ENCODE data around the gene FKBP1A. TPM values are rescaled to one million over a fixed set of nuclear protein-coding genes. Genes with fewer than 3 reads are reported as not detected.
A peak's percentile ranks its signal among the peaks of the same experiment; 100 is the strongest.
"Not testable (repeated sequence)": the region's sequence is repeated elsewhere in the genome, so short reads cannot be mapped to it uniquely, and the experiment has no call there.

FKBP1A gene
- total RNA-seq, 2 experiments from 2014 or later, result 265 to 316 TPM

DNA sequence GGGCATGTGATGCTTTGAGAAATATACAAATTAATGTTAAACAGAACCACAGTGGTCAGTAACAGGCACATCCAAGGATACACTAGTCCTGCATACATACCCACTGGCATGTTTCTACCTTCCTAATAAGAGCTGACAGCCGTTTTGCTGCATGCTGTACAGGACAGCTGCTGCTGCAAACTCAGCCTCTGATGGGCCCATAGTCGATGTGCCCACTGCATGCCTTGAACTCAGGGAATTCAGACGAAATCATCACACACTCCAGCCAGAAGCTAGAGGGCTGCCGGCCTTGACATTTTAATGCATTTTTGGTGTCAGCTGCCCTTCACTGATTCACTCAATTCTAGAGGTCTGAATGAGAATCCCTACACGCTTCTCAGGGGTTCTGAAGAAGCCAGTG is 29.3 kb downstream of the FKBP1A start:
- H3K27ac Mint-ChIP-seq, result peak overlapping the region; percentile 82
- ChIA-PET POLR2A (interaction anchor here (0.6 kb wide), 1 partner anchor 48 kb away, joined by 3 read pairs; no protein-coding TSS in a partner anchor), CTCF (interaction anchor here (1.4 kb wide), 1 partner anchor 19 kb away, joined by 4 read pairs; no protein-coding TSS in a partner anchor)
- intact Hi-C loops (cut with DNase I, micrococcal nuclease), result no loop called here
- H3K36me3 Mint-ChIP-seq (ENCODE audit: low read depth), result peaks cover 66% of the 10 kb centered on the region
- no peak overlapping the region for H3K4me3 Mint-ChIP-seq
- ATAC-seq (no peak), DNase-seq (no peak)
- H3K27me3 Mint-ChIP-seq, result no peaks in the 10 kb centered on the region
- peaks cover 67% of the 10 kb centered on the region for H3K4me1 Mint-ChIP-seq
- no peaks in the 10 kb centered on the region for H3K9me3 Mint-ChIP-seq (ENCODE audit: low read depth)

DNA sequence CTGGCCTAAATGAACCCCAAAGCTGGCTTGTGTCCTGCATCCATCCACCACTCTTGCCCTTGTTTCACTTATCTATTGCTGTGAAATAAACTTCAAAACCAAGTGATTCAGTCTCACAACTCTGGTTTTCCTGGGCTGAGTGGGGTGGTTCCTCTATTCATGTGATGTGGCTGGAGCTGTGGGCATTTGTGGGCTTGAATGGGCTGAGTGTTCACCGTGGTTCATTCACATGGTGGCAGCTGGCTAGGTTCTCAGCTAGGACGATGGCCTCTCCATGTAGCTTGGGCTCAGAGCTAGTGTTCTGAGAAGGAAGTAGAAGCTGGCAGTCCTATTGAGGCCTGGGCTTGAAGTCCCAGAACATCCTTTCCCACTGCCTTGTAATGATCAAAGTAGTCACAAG is 30.4 kb downstream of the FKBP1A start:
- peaks cover 78% of the 10 kb centered on the region for H3K4me1 Mint-ChIP-seq
- ATAC-seq (no peak), DNase-seq (no peak)
- H3K27me3 Mint-ChIP-seq, result no peaks in the 10 kb centered on the region
- POLR2A ChIA-PET, result no interaction called here
- intact Hi-C loops (cut with DNase I, micrococcal nuclease), result no loop called here
- no peak overlapping the region for H3K4me3 Mint-ChIP-seq
- no peaks in the 10 kb centered on the region for H3K9me3 Mint-ChIP-seq (ENCODE audit: low read depth)
- H3K27ac Mint-ChIP-seq, result peak overlapping the region; percentile 49
- H3K36me3 Mint-ChIP-seq (ENCODE audit: low read depth), result peaks cover 62% of the 10 kb centered on the region
- CTCF ChIA-PET, result interaction anchor here (0.9 to 1.1 kb wide), 2 partner anchors 18 to 37 kb away, joined by 3 to 4 read pairs; no protein-coding TSS in a partner anchor

DNA sequence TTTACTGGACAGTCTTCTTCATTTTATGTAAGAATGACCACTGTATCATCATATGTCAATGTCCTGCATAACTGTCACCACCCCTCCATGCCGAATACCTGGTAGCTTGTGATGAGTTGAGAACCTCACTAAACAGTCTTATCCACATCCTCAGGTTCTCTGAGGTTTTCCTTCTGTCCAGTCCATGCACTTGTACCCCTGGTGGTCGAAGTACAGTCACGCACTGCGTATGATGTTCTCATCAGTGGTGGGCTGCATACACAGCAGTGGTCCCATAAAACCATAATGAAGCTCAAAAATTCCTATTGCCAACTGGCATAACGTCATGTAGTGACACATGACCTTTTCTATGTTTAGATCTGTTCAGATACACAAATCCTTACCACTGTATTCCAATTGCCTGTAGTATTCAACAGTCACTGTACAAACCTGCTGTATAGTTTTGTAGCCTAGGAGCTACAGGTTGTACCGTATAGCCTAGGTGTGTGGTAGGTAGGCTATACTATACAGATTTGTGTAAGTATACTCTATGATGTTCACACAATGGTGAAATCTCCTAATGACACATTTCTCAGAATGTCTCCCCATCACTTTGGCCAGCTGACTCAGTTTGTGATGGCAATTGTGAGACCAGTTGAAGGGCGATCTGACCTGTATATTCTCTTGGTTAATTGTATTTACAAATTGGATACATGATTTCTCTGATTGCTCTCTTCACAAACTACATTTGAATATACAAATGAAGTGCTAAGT is 32.6 kb downstream of the FKBP1A start:
- Mint-ChIP-seq H3K36me3 (ENCODE audit: low read depth) (peaks cover 59% of the 10 kb centered on the region), H3K27ac (peak overlapping the region; percentile 77)
- DNase-seq, result no peak

DNA sequence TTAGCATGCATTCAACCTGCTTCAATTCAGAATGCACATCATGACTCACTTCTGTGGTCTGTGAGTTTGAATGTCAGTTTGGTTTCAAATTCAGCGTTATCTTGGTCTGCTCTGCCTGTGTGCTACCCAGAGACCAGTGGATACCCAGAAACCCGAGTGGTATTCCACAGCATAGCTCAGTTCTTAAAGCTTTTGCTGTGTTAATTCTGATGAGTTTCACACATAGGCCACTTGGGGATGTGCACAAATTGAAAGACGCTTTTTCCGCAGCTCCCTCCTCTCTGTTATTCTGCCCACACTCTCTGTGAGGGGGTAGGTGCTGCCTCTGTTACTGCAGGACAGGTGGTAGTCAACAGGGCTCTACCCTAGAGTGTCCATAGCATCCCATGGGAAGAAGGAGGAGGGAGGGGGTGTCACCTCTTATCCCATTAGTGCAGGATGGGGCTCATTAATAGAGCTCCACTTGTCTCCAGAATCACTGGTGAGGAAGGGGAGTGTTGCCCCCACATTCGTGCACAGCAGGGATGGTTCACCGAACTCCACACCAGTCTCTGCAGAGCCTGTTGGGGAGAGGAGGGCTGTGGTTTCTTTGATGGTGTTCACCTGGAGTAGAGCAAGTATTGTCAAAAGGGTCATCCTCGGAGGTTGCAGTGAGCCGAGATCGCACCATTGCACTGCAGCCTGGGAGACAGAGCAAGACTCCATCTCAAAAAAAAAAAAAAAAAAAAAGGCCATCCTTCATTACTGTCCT is 34.8 kb downstream of the FKBP1A start:
- DNase-seq (peak; percentile 49), ATAC-seq (peak; percentile 93)
- H3K4me1 Mint-ChIP-seq, result peaks cover 56% of the 10 kb centered on the region
- POLR2A ChIA-PET, result interaction anchor here (0.8 to 1.3 kb wide), 2 partner anchors 29 to 81 kb away, joined by 4 read pairs; partner anchors contain the start of gene SDCBP2
- H3K36me3 Mint-ChIP-seq (ENCODE audit: low read depth), result peaks cover 63% of the 10 kb centered on the region
- peak overlapping the region; percentile 54 for H3K4me3 Mint-ChIP-seq
- peak overlapping the region; percentile 70 for H3K27ac Mint-ChIP-seq
- intact Hi-C loops (cut with DNase I, micrococcal nuclease), result loop anchor here (1.0 to 2.0 kb wide), 3 partner anchors 19 to 108 kb away; partner anchors contain the start of gene NSFL1C (in 1 of the 2)
- no peaks in the 10 kb centered on the region for H3K27me3 Mint-ChIP-seq
- CTCF ChIA-PET, result interaction anchor here (1.0 to 1.4 kb wide), 4 partner anchors 12 to 78 kb away, joined by 3 to 7 read pairs (median 4); no protein-coding TSS in a partner anchor
- H3K9me3 Mint-ChIP-seq (ENCODE audit: low read depth), result peaks cover 5% of the 10 kb centered on the region

More for the DNA sequence above, 32.6 kb downstream of the FKBP1A start:
- CTCF ChIA-PET, result interaction anchor here (1.4 kb wide), 1 partner anchor 31 kb away, joined by 5 read pairs; no protein-coding TSS in a partner anchor
- POLR2A ChIA-PET, result interaction anchor here (1.1 kb wide), 1 partner anchor 33 kb away, joined by 3 read pairs; no protein-coding TSS in a partner anchor
- Mint-ChIP-seq H3K9me3 (ENCODE audit: low read depth) (peaks cover 3% of the 10 kb centered on the region), H3K4me1 (peaks cover 78% of the 10 kb centered on the region), H3K4me3 (no peak overlapping the region), H3K27me3 (no peaks in the 10 kb centered on the region)
- peak; percentile 15 for ATAC-seq
- intact Hi-C loops (cut with DNase I, micrococcal nuclease), result loop anchor here (1.0 to 2.0 kb wide), 2 partner anchors 33 to 35 kb away; partner anchors contain the start of gene FKBP1A (in 2 of the 2)

DNA sequence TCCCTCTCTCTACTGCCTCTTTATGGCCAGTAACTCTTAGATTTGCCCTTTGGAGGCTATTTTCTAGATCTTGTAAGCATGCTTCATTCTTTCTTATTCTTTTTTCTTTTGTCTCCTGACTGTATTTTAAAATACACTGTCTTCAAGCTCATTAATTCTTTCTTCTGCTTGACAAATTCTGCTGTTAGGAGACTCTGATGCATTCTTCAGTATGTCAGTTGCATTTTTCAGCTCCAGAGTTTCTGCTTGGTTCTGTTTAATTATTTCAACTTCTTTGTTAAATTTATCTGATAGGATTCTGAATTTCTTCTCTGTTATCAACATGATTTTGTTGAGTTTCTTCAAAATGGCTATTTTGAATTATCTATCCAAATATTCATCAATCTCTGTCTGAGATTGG is 38.9 kb downstream of the FKBP1A start:
- DNase-seq, result no peak
- ChIA-PET POLR2A (no interaction called here), CTCF (interaction anchor here (1.1 kb wide), 1 partner anchor 12 kb away, joined by 3 read pairs; no protein-coding TSS in a partner anchor)
- Mint-ChIP-seq H3K36me3 (ENCODE audit: low read depth) (peaks cover 68% of the 10 kb centered on the region), H3K27ac (no peak overlapping the region), H3K9me3 (ENCODE audit: low read depth) (peaks cover 7% of the 10 kb centered on the region), H3K4me1 (peaks cover 20% of the 10 kb centered on the region), H3K27me3 (no peaks in the 10 kb centered on the region), H3K4me3 (no peak overlapping the region)
- intact Hi-C loops (cut with DNase I, micrococcal nuclease), result no loop called here
- ATAC-seq, result no peak

DNA sequence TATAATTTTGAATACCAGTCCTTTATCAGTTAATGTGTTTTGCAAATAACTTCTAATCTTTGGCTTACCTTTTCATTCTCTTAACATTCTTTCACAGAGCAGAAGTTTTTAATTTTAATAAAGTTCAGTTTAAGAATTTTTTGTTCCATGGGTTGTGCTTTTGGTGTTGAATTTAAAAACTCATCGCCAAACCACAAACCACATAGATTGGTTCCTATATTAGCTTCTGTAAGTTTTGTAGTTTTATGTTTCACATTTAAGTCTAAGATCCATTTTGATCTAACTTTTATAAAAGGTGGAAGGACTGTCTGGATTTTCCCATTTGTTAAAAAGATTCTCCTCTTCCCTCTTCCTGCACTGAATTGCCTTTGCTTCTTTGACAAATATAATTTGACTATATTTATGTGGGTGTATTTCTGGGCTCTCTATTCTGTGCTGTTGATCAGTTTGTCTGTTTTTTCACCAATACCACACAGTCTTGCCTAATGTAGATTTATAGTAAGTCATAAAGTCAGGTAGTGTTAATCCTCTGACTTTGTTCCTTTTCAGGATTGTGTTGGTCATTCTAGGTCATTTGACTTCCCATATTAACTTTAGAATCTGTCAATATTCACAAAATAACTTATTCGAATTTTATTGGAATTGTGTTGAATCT is 46.4 kb downstream of the FKBP1A start:
- CTCF ChIA-PET, result interaction anchor here (1.1 to 1.3 kb wide), 2 partner anchors 10 to 11 kb away, joined by 3 read pairs; no protein-coding TSS in a partner anchor
- intact Hi-C loops (cut with DNase I, micrococcal nuclease), result no loop called here
- POLR2A ChIA-PET, result no interaction called here
- Mint-ChIP-seq H3K27ac (peak overlapping the region; percentile 13), H3K4me1 (peaks cover 24% of the 10 kb centered on the region), H3K27me3 (no peaks in the 10 kb centered on the region), H3K36me3 (ENCODE audit: low read depth) (peaks cover 25% of the 10 kb centered on the region), H3K9me3 (ENCODE audit: low read depth) (peaks cover 8% of the 10 kb centered on the region), H3K4me3 (no peak overlapping the region)
- no peak for ATAC-seq
- no peak for DNase-seq

DNA sequence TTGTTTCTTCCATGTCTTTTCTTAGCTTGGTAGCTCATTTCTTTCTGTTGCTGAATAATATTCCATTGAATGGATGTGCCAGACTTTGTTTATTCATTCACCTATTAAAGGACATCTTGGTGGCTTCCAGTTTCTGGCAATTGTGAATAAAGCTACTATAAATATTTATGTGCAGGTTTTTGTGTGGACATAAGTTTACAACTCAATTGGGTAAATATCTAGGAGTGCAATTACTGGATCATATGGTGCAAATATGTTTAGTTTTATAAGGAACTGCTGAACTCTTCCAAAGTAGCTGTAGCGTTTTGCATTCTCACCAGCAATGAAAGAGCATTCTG is 47.1 kb downstream of the FKBP1A start:
- DNase-seq, result no peak
- H3K9me3 Mint-ChIP-seq (ENCODE audit: low read depth), result peaks cover 8% of the 10 kb centered on the region
- peaks cover 24% of the 10 kb centered on the region for H3K4me1 Mint-ChIP-seq
- intact Hi-C loops (cut with DNase I, micrococcal nuclease), result no loop called here
- no peak for ATAC-seq
- H3K27me3 Mint-ChIP-seq, result no peaks in the 10 kb centered on the region
- no peak overlapping the region for H3K27ac Mint-ChIP-seq
- POLR2A ChIA-PET, result no interaction called here
- CTCF ChIA-PET, result interaction anchor here (1.1 to 1.5 kb wide), 3 partner anchors 9 to 37 kb away, joined by 3 to 4 read pairs (median 3); no protein-coding TSS in a partner anchor
- peaks cover 18% of the 10 kb centered on the region for H3K36me3 Mint-ChIP-seq (ENCODE audit: low read depth)
- H3K4me3 Mint-ChIP-seq, result no peak overlapping the region

DNA sequence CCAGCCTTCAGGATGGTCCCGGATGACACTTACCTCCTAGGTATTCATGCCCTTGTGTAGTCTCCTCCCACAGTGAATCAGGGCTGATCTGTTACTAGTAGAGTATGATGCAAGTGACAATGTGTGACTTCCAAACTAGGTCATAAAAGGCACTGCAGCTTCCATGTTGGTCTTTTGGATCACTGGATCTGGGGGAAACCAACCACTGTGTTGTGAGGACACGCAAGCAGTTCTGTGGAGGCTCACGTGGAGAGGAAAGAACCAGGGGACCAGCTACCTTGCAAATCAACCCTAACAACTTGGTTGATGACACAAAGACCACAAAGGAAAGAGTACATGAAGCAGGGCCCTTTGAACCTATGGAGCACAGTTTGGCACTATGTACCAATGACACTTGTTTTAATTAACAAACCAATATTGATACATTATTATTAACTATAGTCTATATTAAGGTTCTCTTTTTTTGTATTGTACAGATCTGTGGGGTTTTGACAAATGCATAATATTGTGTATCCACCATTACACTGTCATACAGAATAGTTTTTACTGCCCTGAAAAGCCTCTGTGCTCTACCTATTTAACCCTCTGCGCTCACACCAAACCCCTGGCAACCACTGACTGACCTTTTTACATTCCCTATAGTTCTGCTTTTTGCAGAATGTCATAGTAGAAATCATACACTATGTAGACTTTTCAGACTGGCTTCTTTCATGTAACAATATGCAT is 47.7 kb downstream of the FKBP1A start:
- intact Hi-C loops (cut with DNase I, micrococcal nuclease), result no loop called here
- peak; percentile 49 for ATAC-seq
- H3K27ac Mint-ChIP-seq, result no peak overlapping the region

DNA sequence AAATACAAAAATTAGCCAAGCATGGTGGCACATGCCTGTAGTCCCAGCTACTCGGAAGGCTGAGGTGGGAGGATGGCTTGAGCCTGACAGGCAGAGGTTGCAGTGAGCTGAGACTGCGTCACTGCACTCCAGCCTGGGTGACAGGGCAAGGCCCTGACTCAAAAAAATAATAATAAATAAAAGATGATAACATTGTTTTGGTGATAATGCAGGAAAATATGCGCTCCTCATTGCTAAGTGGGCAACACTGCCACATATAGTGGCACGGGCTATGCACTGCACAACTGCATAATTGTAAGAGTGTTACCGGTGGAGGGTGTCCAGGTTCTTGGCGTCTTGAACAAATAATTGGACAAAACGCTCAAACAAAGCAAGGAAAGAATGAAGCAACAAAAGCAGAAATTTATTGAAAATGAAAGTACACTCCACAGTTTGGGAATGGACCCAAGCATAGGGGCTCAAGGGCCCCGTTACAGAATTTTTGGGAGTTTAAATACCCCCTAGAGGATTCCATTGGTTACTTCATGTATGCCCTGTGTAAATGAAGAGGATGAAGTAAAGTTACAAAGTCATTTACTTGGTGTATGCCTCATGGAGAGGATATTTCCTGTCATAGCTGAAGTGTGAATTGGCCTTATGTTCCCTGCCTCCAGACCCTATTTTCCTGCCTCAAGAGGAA is 49.3 kb downstream of the FKBP1A start:
- ATAC-seq; H3K4me3 Mint-ChIP-seq; H3K27me3 Mint-ChIP-seq; H3K9me3 Mint-ChIP-seq (ENCODE audit: low read depth); intact Hi-C loops (cut with DNase I, micrococcal nuclease); H3K36me3 Mint-ChIP-seq (ENCODE audit: low read depth); H3K27ac Mint-ChIP-seq; POLR2A ChIA-PET; DNase-seq: not testable (repeated sequence)
- peaks cover 24% of the 10 kb centered on the region for H3K4me1 Mint-ChIP-seq
- CTCF ChIA-PET, result interaction anchor here (0.8 kb wide), 1 partner anchor 147 kb away, joined by 3 read pairs; no protein-coding TSS in a partner anchor

More for the DNA sequence above, 47.7 kb downstream of the FKBP1A start:
- Mint-ChIP-seq H3K36me3 (ENCODE audit: low read depth) (peaks cover 13% of the 10 kb centered on the region), H3K9me3 (ENCODE audit: low read depth) (peaks cover 8% of the 10 kb centered on the region), H3K27me3 (no peaks in the 10 kb centered on the region), H3K4me1 (peaks cover 24% of the 10 kb centered on the region), H3K4me3 (no peak overlapping the region)
- no peak for DNase-seq
- POLR2A ChIA-PET, result no interaction called here
- CTCF ChIA-PET, result interaction anchor here (1.1 to 1.5 kb wide), 3 partner anchors 9 to 37 kb away, joined by 3 to 4 read pairs (median 3); no protein-coding TSS in a partner anchor

DNA sequence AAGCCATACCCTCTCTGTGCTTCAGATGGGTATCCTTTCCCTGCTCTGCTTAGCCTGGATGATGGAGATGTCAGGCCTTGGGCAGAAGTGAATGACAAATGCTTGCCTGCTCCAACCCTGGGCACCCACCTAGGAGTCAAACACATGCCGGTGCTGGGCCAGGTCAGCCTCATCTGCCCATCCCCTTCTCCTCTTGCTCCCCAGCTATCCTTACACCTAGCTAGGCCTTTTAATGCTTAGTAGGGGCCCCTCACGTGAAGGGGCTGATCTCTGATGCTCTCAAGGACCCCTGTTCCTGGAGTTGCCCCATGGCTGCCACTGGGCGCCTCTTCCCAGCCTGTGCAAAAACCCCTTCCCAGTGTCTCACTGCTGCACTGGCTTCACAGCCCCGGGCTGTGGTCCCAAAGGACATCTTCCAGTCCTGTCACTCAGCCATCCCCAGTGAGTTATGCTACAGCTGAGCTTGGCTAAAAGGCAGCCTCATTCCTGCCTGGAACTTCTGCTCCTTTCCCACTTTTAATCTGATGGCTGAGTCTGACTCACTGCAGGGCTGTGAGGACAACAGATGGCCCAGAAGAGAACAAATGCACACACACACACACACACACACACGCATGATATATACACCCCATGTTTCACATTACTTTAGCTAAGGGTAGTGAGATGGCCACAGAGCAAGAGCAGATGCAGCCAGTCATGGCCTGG is 51.1 kb downstream of the FKBP1A start:
- intact Hi-C loops (cut with DNase I, micrococcal nuclease), result no loop called here
- Mint-ChIP-seq H3K4me3 (no peak overlapping the region), H3K4me1 (peaks cover 25% of the 10 kb centered on the region), H3K9me3 (ENCODE audit: low read depth) (no peaks in the 10 kb centered on the region), H3K27me3 (no peaks in the 10 kb centered on the region), H3K36me3 (ENCODE audit: low read depth) (no peaks in the 10 kb centered on the region), H3K27ac (no peak overlapping the region)
- ChIA-PET POLR2A (no interaction called here), CTCF (interaction anchor here (0.9 to 1.7 kb wide), 3 partner anchors 13 to 207 kb away, joined by 3 to 10 read pairs (median 4); no protein-coding TSS in a partner anchor)
- ATAC-seq (no peak), DNase-seq (no peak)

All from activated CD4-positive, alpha-beta T cell treated with anti-CD3 and anti-CD28 coated beads for 36 hours (primary cell).